ENCODE data around the gene P2RX6.
A peak's percentile ranks its signal among the peaks of the same experiment; 100 is the strongest.
"Not testable (repeated sequence)": the region's sequence is repeated elsewhere in the genome, so short reads cannot be mapped to it uniquely, and the experiment has no call there.

P2RX6 gene

DNA sequence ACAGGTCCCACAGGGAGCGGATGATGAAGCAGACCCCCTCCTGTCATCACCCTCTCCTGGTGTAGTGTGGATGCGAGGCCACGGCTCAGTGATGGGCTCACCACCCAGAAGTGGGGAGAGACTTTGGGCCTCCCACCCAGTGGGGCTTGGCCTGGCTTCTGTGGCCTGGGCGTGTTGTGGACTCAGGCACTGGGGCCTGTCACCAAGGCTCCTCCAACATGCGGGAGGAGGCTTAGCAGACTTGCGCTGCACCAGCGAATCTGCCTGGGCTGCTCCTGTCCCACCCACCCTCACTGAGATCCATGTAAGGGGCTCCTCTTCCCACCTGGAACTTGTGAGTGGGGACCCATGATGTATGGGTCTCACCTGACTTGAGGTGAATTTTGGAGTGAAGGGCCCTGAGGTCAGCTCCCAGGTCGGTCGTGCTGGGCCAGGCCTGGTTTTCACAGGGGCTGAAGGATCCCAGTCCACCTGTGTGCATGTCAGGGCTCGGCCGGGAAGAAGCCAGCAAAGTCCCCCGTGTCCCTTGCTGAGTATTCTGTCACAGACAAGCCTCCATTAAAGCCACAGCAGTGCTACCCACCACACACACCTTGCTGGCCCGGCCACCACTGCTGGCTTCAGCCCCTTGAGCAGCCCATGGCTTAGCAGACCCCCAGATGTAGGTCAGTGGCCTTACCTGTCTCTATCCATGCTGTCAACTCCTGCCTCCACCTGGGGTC lies 17.3 kb upstream of the P2RX6 start:
- Histone ChIP-seq H3K4me3 (ENCODE audit: low read depth in 1 of 2, low read length in 2 of 2) (no peak overlapping the region), H3K27me3 (ENCODE audit: control insufficient read depth in 1 of 2, insufficient read depth in 2 of 2, low read length in 2 of 2) (no peaks in the 10 kb centered on the region), H3K4me1 (ENCODE audit: insufficient read depth, low read length) (peaks cover 20% of the 10 kb centered on the region), H3K9ac (ENCODE audit: low read length) (no peak overlapping the region), H3K9me3 (ENCODE audit: low read length) (no peaks in the 10 kb centered on the region), H3K27ac (ENCODE audit: low read depth, low read length) (no peak overlapping the region), H3K36me3 (ENCODE audit: insufficient read depth, low read length) (peaks cover 45% of the 10 kb centered on the region)

DNA sequence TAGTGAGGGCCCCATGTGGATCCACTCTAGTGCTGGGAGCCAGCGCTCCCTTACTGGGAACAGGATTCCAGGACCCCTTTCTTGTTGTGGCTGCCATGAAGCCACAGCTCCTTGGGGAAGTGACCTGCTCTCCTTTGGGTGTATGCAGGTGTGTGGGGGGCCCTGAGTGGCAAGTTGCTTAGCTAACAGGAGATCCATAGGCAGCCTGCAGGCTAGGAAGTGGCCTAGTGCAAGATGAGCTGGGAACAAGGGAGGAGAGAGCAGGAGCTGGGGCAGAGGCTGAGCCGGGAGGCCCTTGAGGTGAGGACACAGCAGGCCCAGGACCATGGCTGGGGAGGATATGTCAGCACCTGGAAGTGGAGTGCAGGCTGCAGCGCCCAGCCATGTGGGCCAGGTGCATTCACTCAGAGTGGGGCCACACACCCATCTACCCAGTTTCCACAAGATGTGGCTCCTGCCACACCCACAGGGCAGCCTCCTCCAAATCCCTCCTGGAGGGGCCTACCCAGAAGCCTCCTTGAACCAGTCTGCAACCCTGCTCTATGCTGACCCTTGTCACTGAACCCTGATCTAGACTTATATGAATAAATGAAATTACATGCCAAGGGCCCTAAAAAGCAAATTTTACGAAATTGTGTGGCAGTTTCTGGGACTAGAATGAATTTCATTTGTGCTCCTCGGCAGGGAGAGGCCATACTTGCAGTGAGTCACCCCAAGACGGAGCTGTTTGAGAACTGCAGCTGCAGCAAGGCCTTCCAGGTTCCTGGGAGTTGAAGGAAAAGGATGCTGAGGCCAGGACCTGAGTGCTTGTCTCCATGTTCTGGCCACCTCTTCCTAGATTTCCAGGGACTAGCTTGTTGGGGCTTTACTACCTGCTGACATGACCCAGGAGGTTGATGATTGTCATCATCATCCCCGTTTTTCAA lies 16.3 kb upstream of the P2RX6 start:
- H3K36me3 ChIP-seq (ENCODE audit: insufficient read depth, low read length): peaks cover 41% of the 10 kb centered on the region
- H3K9me3 ChIP-seq (ENCODE audit: low read length): no peaks in the 10 kb centered on the region
- no peak overlapping the region for H3K9ac ChIP-seq (ENCODE audit: low read length)
- no peak overlapping the region for H3K27ac ChIP-seq (ENCODE audit: low read depth, low read length)
- no peaks in the 10 kb centered on the region for H3K27me3 ChIP-seq (ENCODE audit: control insufficient read depth in 1 of 2, insufficient read depth in 2 of 2, low read length in 2 of 2)
- peaks cover 29% of the 10 kb centered on the region for H3K4me1 ChIP-seq (ENCODE audit: insufficient read depth, low read length)
- H3K4me3 ChIP-seq (ENCODE audit: low read depth in 1 of 2, low read length in 2 of 2): no peak overlapping the region

DNA sequence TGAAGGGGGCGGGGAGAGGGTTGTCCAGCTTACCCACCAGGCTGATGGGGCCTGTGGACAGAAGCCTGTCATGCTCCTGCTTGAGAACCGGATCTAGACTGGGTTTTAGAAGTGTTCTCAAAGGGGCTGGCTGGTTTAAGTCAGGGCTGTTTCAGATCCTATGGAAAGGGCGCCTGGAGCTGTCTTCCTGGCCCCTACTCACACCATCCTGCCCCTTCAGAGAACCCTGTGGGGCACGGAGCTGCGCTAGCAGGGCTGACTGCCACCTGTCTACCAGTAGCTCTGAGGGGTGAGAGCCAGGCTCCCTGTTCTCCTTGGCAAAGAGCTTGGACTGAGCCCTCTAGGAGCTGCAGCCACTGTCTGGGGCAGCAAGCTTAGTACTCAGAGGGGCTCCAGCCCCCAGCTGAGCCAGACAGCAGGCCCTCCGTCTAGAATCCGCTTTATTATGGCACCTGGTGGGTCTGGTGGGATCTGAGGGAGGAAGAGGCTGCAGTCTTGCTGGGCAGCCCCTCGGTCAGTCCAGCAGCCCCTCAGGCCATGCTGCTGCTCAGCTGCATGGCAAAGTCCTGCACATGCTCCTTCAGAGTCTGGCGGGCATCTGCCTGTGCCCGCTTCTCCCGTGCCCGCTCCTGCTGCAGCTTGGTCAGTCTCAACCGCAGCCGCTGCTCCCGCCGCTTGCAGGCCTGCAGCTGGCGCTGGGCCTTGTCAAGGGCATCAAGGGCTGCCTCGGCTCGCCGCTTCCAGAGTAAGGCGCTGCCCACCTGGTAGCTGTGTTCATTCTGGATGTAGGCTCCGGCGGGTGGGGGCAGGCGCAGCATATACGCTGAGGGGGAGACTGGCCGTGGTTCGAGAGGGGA lies 15.4 kb upstream of the P2RX6 start:
- Histone ChIP-seq H3K36me3 (ENCODE audit: insufficient read depth, low read length) (peaks cover 36% of the 10 kb centered on the region), H3K27me3 (ENCODE audit: control insufficient read depth in 1 of 2, insufficient read depth in 2 of 2, low read length in 2 of 2) (no peaks in the 10 kb centered on the region), H3K4me1 (ENCODE audit: insufficient read depth, low read length) (peaks cover 33% of the 10 kb centered on the region), H3K27ac (ENCODE audit: low read depth, low read length) (no peak overlapping the region), H3K4me3 (ENCODE audit: low read depth in 1 of 2, low read length in 2 of 2) (peak overlapping the region in 1 of 2 donors; percentile 97), H3K9me3 (ENCODE audit: low read length) (no peaks in the 10 kb centered on the region), H3K9ac (ENCODE audit: low read length) (peak overlapping the region; percentile 90)

- peaks cover 33% of the 10 kb centered on the region for H3K4me1 ChIP-seq (ENCODE audit: insufficient read depth, low read length)
- peak overlapping the region; percentile 90 for H3K9ac ChIP-seq (ENCODE audit: low read length)
- H3K36me3 ChIP-seq (ENCODE audit: insufficient read depth, low read length): peaks cover 34% of the 10 kb centered on the region
These were observed 14.6 kb upstream of the P2RX6 start for GRCh38 chr22:21000207-21000986.

GRCh38 chr22:21000987-21001600 lies 13.9 kb upstream of the P2RX6 start:
- no peaks in the 10 kb centered on the region for H3K27me3 ChIP-seq (ENCODE audit: control insufficient read depth in 1 of 2, insufficient read depth in 2 of 2, low read length in 2 of 2)
- H3K4me3 ChIP-seq (ENCODE audit: low read depth in 1 of 2, low read length in 2 of 2): peak overlapping the region; percentile 81 to 97
- peak overlapping the region; percentile 94 for H3K27ac ChIP-seq (ENCODE audit: low read depth, low read length)
- peaks cover 31% of the 10 kb centered on the region for H3K36me3 ChIP-seq (ENCODE audit: insufficient read depth, low read length)
- peaks cover 33% of the 10 kb centered on the region for H3K4me1 ChIP-seq (ENCODE audit: insufficient read depth, low read length)
- no peaks in the 10 kb centered on the region for H3K9me3 ChIP-seq (ENCODE audit: low read length)
- H3K9ac ChIP-seq (ENCODE audit: low read length): peak overlapping the region; percentile 90

More at GRCh38 chr22:21000207-21000986, 14.6 kb upstream of the P2RX6 start:
- Histone ChIP-seq H3K27me3 (ENCODE audit: control insufficient read depth in 1 of 2, insufficient read depth in 2 of 2, low read length in 2 of 2) (no peaks in the 10 kb centered on the region), H3K9me3 (ENCODE audit: low read length) (no peaks in the 10 kb centered on the region), H3K27ac (ENCODE audit: low read depth, low read length) (peak overlapping the region; percentile 94), H3K4me3 (ENCODE audit: low read depth in 1 of 2, low read length in 2 of 2) (peak overlapping the region; percentile 81 to 97)

- Histone ChIP-seq H3K9ac (ENCODE audit: low read length) (peak within 1 kb of the TSS; percentile 90), H3K4me3 (ENCODE audit: low read depth in 1 of 2, low read length in 2 of 2) (peak within 1 kb of the TSS; percentile 81 to 97), H3K9me3 (ENCODE audit: low read length) (no peaks in the 10 kb centered on the region), H3K27me3 (ENCODE audit: control insufficient read depth in 1 of 2, insufficient read depth in 2 of 2, low read length in 2 of 2) (no peaks in the 10 kb centered on the region), H3K27ac (ENCODE audit: low read depth, low read length) (peak within 1 kb of the TSS; percentile 94), H3K36me3 (ENCODE audit: insufficient read depth, low read length) (peaks cover 24% of the 10 kb centered on the region), H3K4me1 (ENCODE audit: insufficient read depth, low read length) (peaks cover 33% of the 10 kb centered on the region)
These were observed 13.2 kb upstream of the P2RX6 start, which contains the start of gene THAP7 for GRCh38 chr22:21001601-21002325. TSS of gene THAP7 (minus strand) at chr22:21002118. CDS start at chr22:21001911, 207 bp downstream.

GRCh38 chr22:21003782-21004181 lies 11.2 kb upstream of the P2RX6 start:
- Histone ChIP-seq H3K9ac (ENCODE audit: low read length) (peak overlapping the region; percentile 37), H3K36me3 (ENCODE audit: insufficient read depth, low read length) (peaks cover 17% of the 10 kb centered on the region), H3K4me3 (ENCODE audit: low read depth in 1 of 2, low read length in 2 of 2) (no peak overlapping the region), H3K27me3 (ENCODE audit: control insufficient read depth in 1 of 2, insufficient read depth in 2 of 2, low read length in 2 of 2) (no peaks in the 10 kb centered on the region), H3K9me3 (ENCODE audit: low read length) (no peaks in the 10 kb centered on the region), H3K27ac (ENCODE audit: low read depth, low read length) (peak overlapping the region; percentile 94), H3K4me1 (ENCODE audit: insufficient read depth, low read length) (peaks cover 33% of the 10 kb centered on the region)

GRCh38 chr22:21009208-21009607 lies 5.8 kb upstream of the P2RX6 start:
- H3K4me3 ChIP-seq (ENCODE audit: low read depth in 1 of 2, low read length in 2 of 2); H3K27me3 ChIP-seq (ENCODE audit: control insufficient read depth in 1 of 2, insufficient read depth in 2 of 2, low read length in 2 of 2); H3K27ac ChIP-seq (ENCODE audit: low read depth, low read length); H3K4me1 ChIP-seq (ENCODE audit: insufficient read depth, low read length); H3K9me3 ChIP-seq (ENCODE audit: low read length); H3K9ac ChIP-seq (ENCODE audit: low read length); H3K36me3 ChIP-seq (ENCODE audit: insufficient read depth, low read length): not testable (repeated sequence)

- Histone ChIP-seq H3K4me1 (ENCODE audit: insufficient read depth, low read length) (peaks cover 6% of the 10 kb centered on the region), H3K9me3 (ENCODE audit: low read length) (no peaks in the 10 kb centered on the region), H3K27ac (ENCODE audit: low read depth, low read length) (no peak overlapping the region), H3K4me3 (ENCODE audit: low read depth in 1 of 2, low read length in 2 of 2) (no peak overlapping the region), H3K36me3 (ENCODE audit: insufficient read depth, low read length) (no peaks in the 10 kb centered on the region), H3K9ac (ENCODE audit: low read length) (no peak overlapping the region), H3K27me3 (ENCODE audit: control insufficient read depth in 1 of 2, insufficient read depth in 2 of 2, low read length in 2 of 2) (no peaks in the 10 kb centered on the region)
These were observed 5.1 kb upstream of the P2RX6 start for GRCh38 chr22:21009638-21010425.
